Dermis blood vessel endothelial cell (primary cell): ENCODE results near the gene SLC12A7. TPM values are rescaled to one million over a fixed set of nuclear protein-coding genes. Genes with fewer than 3 reads are reported as not detected.
"Not testable (repeated sequence)": the region's sequence is repeated elsewhere in the genome, so short reads cannot be mapped to it uniquely, and the experiment has no call there.

Source experiments
- DNase-seq: peaks from one replicate; pipeline ENCODE4 v3.0.0; 2010
- total RNA-seq: library from RNA; depleted of rRNA; stranded (reverse); fragments of >200 nt; gene quantifications from 2 replicates; pipeline ENCODE4 v1.2.3, GENCODE V29; 2014

SLC12A7 gene
- total RNA-seq, 1 donor from 2014 or later: 31.3 TPM

GRCh38 chr5:1061292-1061691, 50.6 kb downstream of the SLC12A7 start:
- not testable (repeated sequence) for DNase-seq

GRCh38 chr5:1060535-1060981, 51.3 kb downstream of the SLC12A7 start:
- DNase-seq: no peak

- no peak for DNase-seq
Measured at GRCh38 chr5:1059884-1060263, 52.0 kb downstream of the SLC12A7 start.

GRCh38 chr5:1058988-1059883, 52.6 kb downstream of the SLC12A7 start:
- no peak for DNase-seq

- no peak for DNase-seq
Measured at GRCh38 chr5:1058083-1058945, 53.5 kb downstream of the SLC12A7 start.

- DNase-seq: no peak
Measured at GRCh38 chr5:1057485-1058082, 54.3 kb downstream of the SLC12A7 start.

GRCh38 chr5:1056611-1057484, 55.0 kb downstream of the SLC12A7 start:
- no peak for DNase-seq

- DNase-seq: no peak
Measured at GRCh38 chr5:1055896-1056610, 55.8 kb downstream of the SLC12A7 start.

GRCh38 chr5:1054799-1055775, 56.8 kb downstream of the SLC12A7 start:
- DNase-seq: no peak

GRCh38 chr5:1054018-1054798, 57.7 kb downstream of the SLC12A7 start:
- DNase-seq: no peak

- DNase-seq: no peak
Measured at GRCh38 chr5:1053391-1054017, 58.4 kb downstream of the SLC12A7 start.

- DNase-seq: no peak
Measured at GRCh38 chr5:1052641-1053390, 59.0 kb downstream of the SLC12A7 start.

GRCh38 chr5:1052076-1052475, 59.8 kb downstream of the SLC12A7 start:
- no peak for DNase-seq

- DNase-seq: no peak
Measured at GRCh38 chr5:1051366-1051720, 60.5 kb downstream of the SLC12A7 start.

- DNase-seq: no peak
Measured at GRCh38 chr5:1050423-1051365, 61.2 kb downstream of the SLC12A7 start.

GRCh38 chr5:1048861-1049838, 62.7 kb downstream of the SLC12A7 start:
- no peak for DNase-seq
